HepG2 (cell line): ENCODE data around the gene DOCK1. TPM values are rescaled to one million over a fixed set of nuclear protein-coding genes. Genes with fewer than 3 reads are reported as not detected.

ENCODE experiments used
- ATAC-seq: fragments of 200-7000 bp; cut with Tn5 transposase; 3 replicates; pipeline ENCODE4 v1.9.1; 2020; ENCODE audit warnings: mild to moderate bottlenecking, moderate library complexity
- BruUV-seq: library from RNA; stranded (reverse); fragments of 400-500 nt; replicated peaks from 2 replicates; lab custom pipeline; 2021; lab: Mats Ljungman, UMichigan
- CTCF ChIA-PET: fragments of 300-600 bp; formaldehyde crosslinking; extraction: SDS; loops from one replicate; lab custom pipeline; 2021; ENCODE audit warnings: low total read pairs, inconsistent platforms, low intra/inter-chr PET ratio; lab: Yijun Ruan, JAX
- POLR2A ChIA-PET: fragments of 350-600 bp; sonication (Branson Sonifier 250); formaldehyde crosslinking; loops from one replicate; lab custom pipeline; 2020; ENCODE audit warnings: antibody characterized with exemption, inconsistent platforms; lab: Yijun Ruan, JAX
- DNase-seq: peaks from one replicate; pipeline ENCODE4 v3.0.0-alpha.2; 2015; ENCODE audit warnings: low spot score
- FAIRE-seq: peaks from 3 replicates; lab custom pipeline; 2011; peaks lifted over from hg19 to GRCh38; lab: Jason Lieb, UNC
- H2AFZ ChIP-seq: one replicate; pipeline ENCODE4 v1.6.1; 2011; ENCODE audit warnings: low read length, inconsistent platforms
- H3K27ac ChIP-seq: fragments of 300-600 bp; 3 replicates; pipeline ENCODE4 v1.8.0; 2011; ENCODE audit warnings: mixed run types, mild to moderate bottlenecking, mixed read lengths, low read length, inconsistent platforms; ENCODE audit not compliant: insufficient read depth; ENCODE audit errors: extremely low read length
- H3K27me3 ChIP-seq, 2 experiments: fragments of 200-600 bp in 1 of 2; 2 replicates in 1 of 2; 3 replicates in 1 of 2; pipeline versions ENCODE4 v1.6.0 to v1.8.0; 2011; ENCODE audit warnings: low read length in 2 of 2, mild to moderate bottlenecking in 2 of 2, moderate library complexity in 2 of 2, inconsistent platforms in 1 of 2; ENCODE audit not compliant: insufficient read depth in 2 of 2, control insufficient read depth in 1 of 2
- H3K36me3 ChIP-seq, 2 experiments: fragments of 200-600 bp in 1 of 2; replicated peaks in 1 of 2; 2 replicates in 1 of 2; 3 replicates in 1 of 2; pipeline versions ENCODE4 v1.5.1 to v1.8.0; 2011; ENCODE audit warnings: low read length in 2 of 2, inconsistent platforms in 1 of 2; ENCODE audit not compliant: insufficient read depth in 2 of 2, control insufficient read depth in 1 of 2
- H3K4me1 ChIP-seq: 2 replicates; pipeline ENCODE4 v1.5.1; 2012; ENCODE audit warnings: low read length, inconsistent platforms; ENCODE audit not compliant: insufficient read depth
- H3K4me2 ChIP-seq: 2 replicates; pipeline ENCODE4 v1.6.0; 2011; ENCODE audit warnings: low read depth, low read length, inconsistent platforms
- H3K4me3 ChIP-seq, 3 experiments: fragments of 200-600 bp in 1 of 3; sonication (generic), shearing (Covaris generic) in 1 of 3; replicated peaks in 1 of 3; 2 replicates each; pipeline ENCODE4 v1.5.1; 2011 to 2016; ENCODE audit warnings: low read length in 3 of 3, inconsistent platforms in 2 of 3, low read depth in 2 of 3, mild to moderate bottlenecking in 2 of 3, control low read depth in 1 of 3, mixed read lengths in 1 of 3; ENCODE audit not compliant: insufficient read depth in 1 of 3
- H3K79me2 ChIP-seq: one replicate; pipeline ENCODE4 v1.6.1; 2011; ENCODE audit warnings: low read length, inconsistent platforms; ENCODE audit not compliant: insufficient read depth
- H3K9ac ChIP-seq: 2 replicates; pipeline ENCODE4 v1.6.0; 2011; ENCODE audit warnings: mild to moderate bottlenecking, low read depth, low read length, inconsistent platforms; ENCODE audit not compliant: insufficient read depth
- H3K9me3 ChIP-seq: 2 replicates; pipeline ENCODE4 v1.5.1; 2012; ENCODE audit warnings: mild to moderate bottlenecking, low read length
- H4K20me1 ChIP-seq: 2 replicates; pipeline ENCODE4 v1.6.0; 2011; ENCODE audit warnings: inconsistent platforms, mild to moderate bottlenecking, low read length, moderate library complexity; ENCODE audit not compliant: insufficient read depth
- DR1 ChIP-seq: sonication (generic); formaldehyde crosslinking; IDR thresholded peaks from 2 replicates; pipeline ENCODE4 v1.8.0; 2021; ENCODE audit warnings: mild to moderate bottlenecking, missing genetic modification reagents, inconsistent platforms
- HCFC1 ChIP-seq: fragments of 150-350 bp; IDR thresholded peaks from 2 replicates; pipeline ENCODE4 v1.6.1; 2014; ENCODE audit warnings: low read depth, low read length
- KAT7 ChIP-seq: IDR thresholded peaks from 2 replicates; pipeline ENCODE4 v1.6.1; 2018; ENCODE audit warnings: borderline replicate concordance, missing compliant biosample characterization
- KLF16 ChIP-seq, 2 experiments: sonication (generic) in 1 of 2; formaldehyde crosslinking in 1 of 2; IDR thresholded peaks; 2 replicates each; pipeline versions ENCODE4 v1.6.1 to v1.8.0; 2016 to 2023; ENCODE audit warnings: missing genetic modification reagents in 2 of 2, missing compliant biosample characterization in 1 of 2
- NFKB2 ChIP-seq: sonication (generic); formaldehyde crosslinking; IDR thresholded peaks from 2 replicates; pipeline ENCODE4 v1.4.0; 2020; ENCODE audit warnings: missing genetic modification reagents, borderline replicate concordance
- SNAPC4 ChIP-seq: sonication (generic); formaldehyde crosslinking; IDR thresholded peaks from 2 replicates; pipeline ENCODE4 v1.4.0; 2020; ENCODE audit warnings: mild to moderate bottlenecking, missing genetic modification reagents
- U2AF2 ChIP-seq: fragments of 200-400 bp; formaldehyde crosslinking; IDR thresholded peaks from 2 replicates; pipeline ENCODE4 v1.6.1; 2017; ENCODE audit warnings: low read depth, mild to moderate bottlenecking, low read length
- ZNF362 ChIP-seq: sonication (generic); formaldehyde crosslinking; IDR thresholded peaks from 2 replicates; pipeline ENCODE4 v1.4.0; 2020; ENCODE audit warnings: missing genetic modification reagents, mild to moderate bottlenecking, borderline replicate concordance
- WGBS: methylation state at CpG from one replicate; pipeline ENCODE4 v1.1.6; 2017; ENCODE audit warnings: low lambda C conversion rate; 5-methylcytosine and 5-hydroxymethylcytosine counted together
- in situ Hi-C: cut with HindIII; loops from 2 replicates; pipeline ENCODE4 v1.10.0; 2017; ENCODE audit warnings: low pct_unique_long_range_greater_than_20kb; ENCODE audit not compliant: extremely low pct_ligation_motif_present
- intact Hi-C: fragments of 100-400 bp; cut with micrococcal nuclease; formaldehyde crosslinking; loops from one replicate; pipeline ENCODE4 v1.10.0; 2022; ENCODE audit not compliant: unreplicated experiment
- polyA plus RNA-seq, 8 experiments: library from polyadenylated mRNA; depleted of rRNA in 3 of 8; stranded (reverse) in 7 of 8; unstranded in 1 of 8; fragments of >200 nt; fragmentation: Illumina TruSeq in 4 of 8; extraction: Trizol in 4 of 8; gene quantifications; 2 replicates each; pipeline versions ENCODE4 v1.2.1 to v1.2.3, GENCODE V29; 2011 to 2016; ENCODE audit warnings: low read depth in 4 of 8, missing spikeins in 1 of 8, mixed read lengths in 1 of 8; ENCODE audit not compliant: insufficient read depth in 1 of 8
- total RNA-seq, 5 experiments: library from RNA; depleted of rRNA; stranded (reverse); fragments of >200 nt; fragmentation: Illumina TruSeq; extraction: Trizol; gene quantifications; 2 replicates each; pipeline ENCODE4 v1.2.3, GENCODE V29; 2016; ENCODE audit warnings: low read depth in 1 of 5
- TF ChIP-seq, protein P1 (sequence below): sonication (generic); formaldehyde crosslinking; conservative IDR thresholded peaks from 2 replicates; pipeline ENCODE4 v1.4.0; 2020; ENCODE audit warnings: missing genetic modification reagents

Gene DOCK1
- total and polyA plus RNA-seq, 2 of the 13 experiments (the other 11 are each of a cell fraction or from before 2014, with no cell fraction given): 8.3 to 25.5 TPM

- H3K4me1 ChIP-seq: no peaks in the 10 kb centered on the region
- no peaks in the 10 kb centered on the region for H3K9me3 ChIP-seq
- no peak for DNase-seq
- H3K27me3 ChIP-seq: no peaks in the 10 kb centered on the region
- no peak overlapping the region for H3K9ac ChIP-seq
- FAIRE-seq: no peak
- no peak for TF ChIP-seq NFKB2
- in situ Hi-C loops: no loop called here
- no peak overlapping the region for H2AFZ ChIP-seq
- CTCF ChIA-PET: no interaction called here
- 86% methylated on average over 9 of the region's 11 CpGs for WGBS
- POLR2A ChIA-PET: no interaction called here
- H4K20me1 ChIP-seq: no peaks in the 10 kb centered on the region
- no TSS peak for BruUV-seq
- ATAC-seq: no peak
- peaks cover 6 to 21% of the 10 kb centered on the region in 2 experiments; a peak in 4 of 5 replicates for H3K36me3 ChIP-seq
- intact Hi-C loops: no loop called here
- no peak overlapping the region for H3K4me3 ChIP-seq
- H3K4me2 ChIP-seq: no peak overlapping the region
- no peak overlapping the region for H3K27ac ChIP-seq
- no peaks in the 10 kb centered on the region for H3K79me2 ChIP-seq
Observed at GRCh38 chr10:127440371-127440770, 535.1 kb downstream of the DOCK1 start.

GRCh38 chr10:127441350-127442219 lies 536.4 kb downstream of the DOCK1 start:
- Histone ChIP-seq H4K20me1 (no peaks in the 10 kb centered on the region), H3K27ac (no peak overlapping the region), H3K36me3 (peaks cover 6 to 21% of the 10 kb centered on the region in 2 experiments; a peak in 4 of 5 replicates), H3K9me3 (no peaks in the 10 kb centered on the region), H3K4me2 (no peak overlapping the region), H3K9ac (no peak overlapping the region), H3K79me2 (no peaks in the 10 kb centered on the region), H3K4me1 (no peaks in the 10 kb centered on the region), H2AFZ (no peak overlapping the region), H3K27me3 (no peaks in the 10 kb centered on the region), H3K4me3 (no peak overlapping the region)
- intact Hi-C loops (no loop called here), in situ Hi-C loops (no loop called here)
- WGBS: 98% methylated on average over 4 of the region's 16 CpGs
- FAIRE-seq: no peak
- BruUV-seq: no TSS peak
- ATAC-seq: no peak
- ChIA-PET POLR2A (no interaction called here), CTCF (no interaction called here)
- no peak for DNase-seq
- TF ChIP-seq HCFC1 (no peak), KAT7 (CRISPR knock-in tag) (no peak), ZNF362 (CRISPR knock-in tag) (no peak), SNAPC4 (CRISPR knock-in tag) (no peak), U2AF2 (no peak), KLF16 (CRISPR knock-in tag; IDR thresholded peaks at IDR 0.05) (no peak), DR1 (no peak)
- TF ChIP-seq, protein P1, sequence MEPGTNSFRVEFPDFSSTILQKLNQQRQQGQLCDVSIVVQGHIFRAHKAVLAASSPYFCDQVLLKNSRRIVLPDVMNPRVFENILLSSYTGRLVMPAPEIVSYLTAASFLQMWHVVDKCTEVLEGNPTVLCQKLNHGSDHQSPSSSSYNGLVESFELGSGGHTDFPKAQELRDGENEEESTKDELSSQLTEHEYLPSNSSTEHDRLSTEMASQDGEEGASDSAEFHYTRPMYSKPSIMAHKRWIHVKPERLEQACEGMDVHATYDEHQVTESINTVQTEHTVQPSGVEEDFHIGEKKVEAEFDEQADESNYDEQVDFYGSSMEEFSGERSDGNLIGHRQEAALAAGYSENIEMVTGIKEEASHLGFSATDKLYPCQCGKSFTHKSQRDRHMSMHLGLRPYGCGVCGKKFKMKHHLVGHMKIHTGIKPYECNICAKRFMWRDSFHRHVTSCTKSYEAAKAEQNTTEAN (CRISPR knock-in tag): no peak
